AG10803 (cell line): ENCODE measurements around the gene FAR2.
A peak's percentile ranks its signal among the peaks of the same experiment; 100 is the strongest.

Experiments used
- DNase-seq: peaks from one replicate; pipeline ENCODE4 v3.0.0; 2010; ENCODE audit warnings: low read depth
- H3K4me3 ChIP-seq: 2 replicates; pipeline ENCODE4 v1.5.1; 2011; ENCODE audit warnings: mild to moderate bottlenecking, low read length, control low read depth
- CTCF ChIP-seq: conservative IDR thresholded peaks from 2 replicates; pipeline ENCODE4 v1.5.1; 2011; ENCODE audit warnings: mild to moderate bottlenecking, low read length, control low read depth, inconsistent platforms

Gene FAR2

DNA sequence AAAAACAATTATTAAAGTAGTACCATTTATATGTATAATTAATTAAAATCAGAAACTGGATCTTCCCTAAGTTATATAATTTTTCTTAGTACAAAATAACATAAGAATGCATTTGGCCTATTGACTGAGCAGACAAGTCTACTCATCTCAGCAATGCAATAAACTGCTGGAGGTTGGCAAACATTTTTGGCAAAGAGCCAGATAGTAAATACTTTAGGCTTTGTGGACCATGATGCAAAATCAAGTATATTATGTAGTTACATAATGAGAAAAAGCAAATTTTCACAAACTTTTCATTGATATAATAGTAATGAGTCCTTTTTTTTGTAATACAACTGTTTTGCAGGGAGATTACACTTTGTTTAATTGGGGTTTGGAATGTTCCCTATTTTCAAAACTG lies 201.0 kb downstream of the FAR2 start:
- DNase-seq = peak; percentile 74
- TF ChIP-seq CTCF = no peak
- H3K4me3 ChIP-seq = no peak overlapping the region

DNA sequence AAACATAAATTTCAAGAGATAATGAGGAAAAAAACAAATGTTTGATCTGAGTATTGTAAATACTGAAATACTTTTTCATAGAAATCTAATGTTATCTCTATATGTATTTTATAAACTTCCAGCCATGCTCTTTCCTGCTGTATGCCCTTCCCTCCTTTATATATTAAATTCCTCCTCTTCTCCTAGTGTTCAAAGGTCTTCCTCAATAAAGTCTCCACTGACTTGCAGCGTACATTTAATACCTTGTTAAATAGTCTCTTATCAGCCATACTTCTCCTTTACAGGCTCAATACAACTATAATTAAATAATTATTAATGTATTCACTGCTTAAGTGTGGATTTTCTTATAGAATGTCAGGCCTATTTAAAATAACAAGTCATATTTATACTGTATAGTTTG lies 205.9 kb downstream of the FAR2 start:
- no peak for TF ChIP-seq CTCF
- no peak for DNase-seq
- H3K4me3 ChIP-seq = no peak overlapping the region

GRCh38 chr12:29365091-29365490 lies 216.0 kb downstream of the FAR2 start:
- DNase-seq = no peak
- TF ChIP-seq CTCF = no peak
- no peak overlapping the region for H3K4me3 ChIP-seq

GRCh38 chr12:29374012-29374411 lies 224.9 kb downstream of the FAR2 start:
- DNase-seq = no peak
- TF ChIP-seq CTCF = no peak
- H3K4me3 ChIP-seq = no peak overlapping the region

- H3K4me3 ChIP-seq = no peak overlapping the region
- DNase-seq = no peak
- TF ChIP-seq CTCF = no peak
Measured at GRCh38 chr12:29374913-29375312, 225.8 kb downstream of the FAR2 start.

- DNase-seq = no peak
- no peak overlapping the region for H3K4me3 ChIP-seq
- no peak for TF ChIP-seq CTCF
Measured at GRCh38 chr12:29376118-29376517, 227.0 kb downstream of the FAR2 start.

- TF ChIP-seq CTCF = no peak
Measured at GRCh38 chr12:29380536-29381523, 231.8 kb downstream of the FAR2 start, which contains the start of gene ERGIC2. ERGIC2 (minus strand) TSS chr12:29381172; CDS start chr12:29371633, 9,539 bp downstream.

More at GRCh38 chr12:29380536-29381523, 231.8 kb downstream of the FAR2 start, which contains the start of gene ERGIC2:
- H3K4me3 ChIP-seq = peak within 1 kb of the TSS; percentile 100
- DNase-seq = peak; percentile 98
